ENCODE data around the gene SELENOI. TPM values are rescaled to one million over a fixed set of nuclear protein-coding genes. Genes with fewer than 3 reads are reported as not detected.

Gene SELENOI
- total RNA-seq, 1 donor from 2014 or later, result 41.2 TPM

- no peak overlapping the region for H3K27ac Mint-ChIP-seq (ENCODE audit: unreplicated experiment)
These were observed 86.9 kb downstream of the SELENOI start for GRCh38 chr2:26432859-26433258.

GRCh38 chr2:26435106-26435505 is 89.2 kb downstream of the SELENOI start:
- Mint-ChIP-seq H3K9me3 (no peaks in the 10 kb centered on the region), H3K4me1 (peaks cover 18% of the 10 kb centered on the region), H3K27me3 (ENCODE audit: low read depth) (no peaks in the 10 kb centered on the region), H3K27ac (ENCODE audit: unreplicated experiment) (no peak overlapping the region), H3K4me3 (no peak overlapping the region), H3K36me3 (ENCODE audit: low read depth) (no peaks in the 10 kb centered on the region)
- no peak for DNase-seq (ENCODE audit: low read depth, low spot score)
- TF ChIP-seq, protein P1, sequence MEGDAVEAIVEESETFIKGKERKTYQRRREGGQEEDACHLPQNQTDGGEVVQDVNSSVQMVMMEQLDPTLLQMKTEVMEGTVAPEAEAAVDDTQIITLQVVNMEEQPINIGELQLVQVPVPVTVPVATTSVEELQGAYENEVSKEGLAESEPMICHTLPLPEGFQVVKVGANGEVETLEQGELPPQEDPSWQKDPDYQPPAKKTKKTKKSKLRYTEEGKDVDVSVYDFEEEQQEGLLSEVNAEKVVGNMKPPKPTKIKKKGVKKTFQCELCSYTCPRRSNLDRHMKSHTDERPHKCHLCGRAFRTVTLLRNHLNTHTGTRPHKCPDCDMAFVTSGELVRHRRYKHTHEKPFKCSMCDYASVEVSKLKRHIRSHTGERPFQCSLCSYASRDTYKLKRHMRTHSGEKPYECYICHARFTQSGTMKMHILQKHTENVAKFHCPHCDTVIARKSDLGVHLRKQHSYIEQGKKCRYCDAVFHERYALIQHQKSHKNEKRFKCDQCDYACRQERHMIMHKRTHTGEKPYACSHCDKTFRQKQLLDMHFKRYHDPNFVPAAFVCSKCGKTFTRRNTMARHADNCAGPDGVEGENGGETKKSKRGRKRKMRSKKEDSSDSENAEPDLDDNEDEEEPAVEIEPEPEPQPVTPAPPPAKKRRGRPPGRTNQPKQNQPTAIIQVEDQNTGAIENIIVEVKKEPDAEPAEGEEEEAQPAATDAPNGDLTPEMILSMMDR (conservative IDR thresholded peaks at IDR 0.05), result no peak

More at GRCh38 chr2:26432859-26433258, 86.9 kb downstream of the SELENOI start:
- Mint-ChIP-seq H3K27me3 (ENCODE audit: low read depth) (no peaks in the 10 kb centered on the region), H3K4me3 (no peak overlapping the region), H3K4me1 (peaks cover 18% of the 10 kb centered on the region), H3K36me3 (ENCODE audit: low read depth) (no peaks in the 10 kb centered on the region), H3K9me3 (no peaks in the 10 kb centered on the region)
- TF ChIP-seq, protein P1 (conservative IDR thresholded peaks at IDR 0.05), result no peak
- DNase-seq (ENCODE audit: low read depth, low spot score), result no peak

DNA sequence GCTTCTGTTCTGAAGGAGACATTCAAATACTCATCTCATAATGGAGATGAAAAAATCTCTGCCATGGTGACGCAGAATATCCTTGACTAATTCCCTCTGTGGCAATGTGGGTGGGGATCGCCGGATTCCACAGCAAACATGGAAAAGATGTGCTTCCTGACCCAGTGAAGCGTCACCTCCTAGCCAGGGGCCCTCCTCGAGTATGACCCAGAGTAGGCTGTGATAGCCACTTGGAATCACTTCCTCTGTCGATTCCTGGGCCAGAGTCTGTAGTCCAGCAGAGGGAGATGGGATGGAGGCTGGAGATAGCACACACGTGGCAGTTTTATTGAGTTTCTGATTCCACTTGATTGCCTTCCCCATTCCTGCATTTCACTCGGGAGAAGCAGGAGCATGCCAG is 92.6 kb downstream of the SELENOI start:
- TF ChIP-seq, protein P1 (conservative IDR thresholded peaks at IDR 0.05), result no peak
- DNase-seq (ENCODE audit: low read depth, low spot score), result no peak
- no peak overlapping the region for H3K27ac Mint-ChIP-seq (ENCODE audit: unreplicated experiment)

DNA sequence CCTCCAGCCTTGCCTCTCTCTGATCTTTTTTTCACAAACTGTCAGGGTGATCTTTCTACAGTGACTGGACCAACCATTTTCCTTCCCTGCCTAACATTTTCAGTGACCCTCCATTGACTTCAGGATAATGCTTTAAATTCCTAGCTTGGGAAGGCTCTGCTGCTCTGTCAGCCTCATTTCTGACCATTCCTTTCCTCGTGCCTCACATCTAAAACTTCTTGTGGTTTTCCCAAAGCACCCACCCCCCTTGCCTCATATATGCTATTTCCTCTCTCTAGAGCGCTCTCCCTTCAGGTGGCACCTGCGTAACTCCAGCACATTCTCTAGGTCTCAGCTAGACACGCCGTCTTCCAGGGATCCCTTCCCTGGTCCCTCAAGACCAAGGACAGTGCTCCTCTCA is 93.0 kb downstream of the SELENOI start:
- Mint-ChIP-seq H3K4me1 (peaks cover under 1% of the 10 kb centered on the region), H3K27ac (ENCODE audit: unreplicated experiment) (no peak overlapping the region)

More for the DNA sequence above, 92.6 kb downstream of the SELENOI start:
- H3K4me1 Mint-ChIP-seq, result peaks cover 4% of the 10 kb centered on the region
- no peaks in the 10 kb centered on the region for H3K27me3 Mint-ChIP-seq (ENCODE audit: low read depth)
- no peaks in the 10 kb centered on the region for H3K36me3 Mint-ChIP-seq (ENCODE audit: low read depth)
- no peak overlapping the region for H3K4me3 Mint-ChIP-seq
- H3K9me3 Mint-ChIP-seq, result no peaks in the 10 kb centered on the region

GRCh38 chr2:26442301-26442700 is 96.4 kb downstream of the SELENOI start:
- Mint-ChIP-seq H3K27ac (ENCODE audit: unreplicated experiment) (no peak overlapping the region), H3K36me3 (ENCODE audit: low read depth) (no peaks in the 10 kb centered on the region), H3K4me1 (no peaks in the 10 kb centered on the region), H3K27me3 (ENCODE audit: low read depth) (no peaks in the 10 kb centered on the region), H3K4me3 (no peak overlapping the region), H3K9me3 (no peaks in the 10 kb centered on the region)
- TF ChIP-seq, protein P1 (conservative IDR thresholded peaks at IDR 0.05), result no peak
- DNase-seq (ENCODE audit: low read depth, low spot score), result no peak

More for the DNA sequence above, 93.0 kb downstream of the SELENOI start:
- DNase-seq (ENCODE audit: low read depth, low spot score), result no peak
- Mint-ChIP-seq H3K9me3 (no peaks in the 10 kb centered on the region), H3K4me3 (no peak overlapping the region), H3K27me3 (ENCODE audit: low read depth) (no peaks in the 10 kb centered on the region), H3K36me3 (ENCODE audit: low read depth) (no peaks in the 10 kb centered on the region)
- TF ChIP-seq, protein P1 (conservative IDR thresholded peaks at IDR 0.05), result no peak

DNA sequence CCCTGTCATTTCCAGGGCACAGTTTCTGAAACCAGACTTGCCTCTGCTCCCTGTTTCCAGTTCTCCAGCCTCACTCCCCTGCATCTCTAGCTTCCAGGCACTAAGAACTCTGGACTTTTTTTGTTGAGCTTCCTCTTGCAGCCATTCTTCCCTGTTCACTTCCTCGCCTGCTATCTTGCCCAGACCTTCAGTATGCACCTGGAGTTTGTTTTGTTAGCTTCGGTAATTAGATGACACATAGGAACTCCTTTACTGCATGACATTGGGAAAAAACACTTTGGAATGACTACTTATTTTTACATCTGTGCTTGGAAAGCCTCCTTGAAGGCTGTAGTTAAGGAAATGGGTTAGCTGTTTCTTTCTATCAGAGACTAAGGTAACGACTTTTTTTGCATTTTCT is 96.8 kb downstream of the SELENOI start:
- TF ChIP-seq, protein P1 (conservative IDR thresholded peaks at IDR 0.05), result no peak
- DNase-seq (ENCODE audit: low read depth, low spot score), result no peak
- Mint-ChIP-seq H3K9me3 (no peaks in the 10 kb centered on the region), H3K27me3 (ENCODE audit: low read depth) (no peaks in the 10 kb centered on the region), H3K36me3 (ENCODE audit: low read depth) (no peaks in the 10 kb centered on the region), H3K27ac (ENCODE audit: unreplicated experiment) (no peak overlapping the region), H3K4me3 (no peak overlapping the region), H3K4me1 (no peaks in the 10 kb centered on the region)

Data from neural crest cell (in vitro differentiated cells).